Right atrium auricular region (tissue), 2 donors: ENCODE results near the gene BCAS1. TPM values are rescaled to one million over a fixed set of nuclear protein-coding genes. Genes with fewer than 3 reads are reported as not detected.

Experiments
- DNase-seq: peaks from one replicate; pipeline ENCODE4 v3.0.0-alpha.2; 2019; ENCODE audit warnings: low spot score
- H3K27ac ChIP-seq, 2 donors: fragments of 200-600 bp; sonication (generic); 1 replicate in 1 of 2; 2 replicates in 1 of 2; pipeline ENCODE4 v1.5.1; 2016 to 2019
- H3K27me3 ChIP-seq, 2 donors: fragments of 200-600 bp; sonication (generic); one replicate each; pipeline versions ENCODE4 v1.5.1 to v1.6.0; 2017 to 2019
- H3K36me3 ChIP-seq: fragments of 200-600 bp; sonication (generic); one replicate; pipeline ENCODE4 v1.5.1; 2016
- H3K4me1 ChIP-seq, 2 donors: fragments of 200-600 bp; sonication (generic); one replicate each; pipeline versions ENCODE4 v1.5.1 to v1.6.0; 2017 to 2019
- H3K4me3 ChIP-seq, 2 donors: fragments of 200-600 bp; sonication (generic); 1 replicate in 1 of 2; 2 replicates in 1 of 2; pipeline ENCODE4 v1.5.1; 2017 to 2019; ENCODE audit warnings: mild to moderate bottlenecking in 1 of 2, moderate library complexity in 1 of 2
- H3K9me3 ChIP-seq, 2 donors: fragments of 200-600 bp; sonication (generic); one replicate each; pipeline ENCODE4 v1.5.1; 2019
- total RNA-seq, 2 donors: library from RNA; depleted of rRNA; stranded (reverse); fragments of >200 nt; gene quantifications; one replicate each; pipeline ENCODE4 v1.1.0, GENCODE V29; 2016
- TF ChIP-seq, protein P1 (sequence below), 2 donors: fragments of 200-600 bp; sonication (generic); IDR thresholded peaks; one replicate each; pipeline ENCODE4 v1.5.1; 2019; ENCODE audit warnings: antibody characterized with exemption in 2 of 2

The BCAS1 gene
- total RNA-seq, 2 donors from 2014 or later = not detected

DNA sequence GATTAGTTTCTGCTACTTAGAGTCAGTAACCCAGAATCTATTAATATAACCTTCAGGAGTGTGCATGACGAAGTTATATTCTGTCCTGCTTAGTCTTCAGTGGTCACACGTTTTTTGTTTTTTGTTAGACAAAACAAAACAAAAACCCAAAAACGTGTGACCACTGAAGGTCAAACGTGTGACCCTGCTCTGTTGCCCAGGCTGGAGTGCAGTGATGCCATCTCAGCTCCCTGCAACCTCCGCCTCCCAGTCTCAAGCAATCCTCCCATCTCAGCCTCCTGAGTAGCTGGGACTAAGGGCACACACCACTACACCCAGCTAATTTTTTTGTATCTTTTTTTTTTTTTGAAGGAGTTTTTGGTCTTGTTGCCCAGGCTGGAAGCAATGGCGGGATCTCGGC, 142.4 kb downstream of the BCAS1 start:
- no peak overlapping the region for H3K4me3 ChIP-seq
- TF ChIP-seq, protein P1, sequence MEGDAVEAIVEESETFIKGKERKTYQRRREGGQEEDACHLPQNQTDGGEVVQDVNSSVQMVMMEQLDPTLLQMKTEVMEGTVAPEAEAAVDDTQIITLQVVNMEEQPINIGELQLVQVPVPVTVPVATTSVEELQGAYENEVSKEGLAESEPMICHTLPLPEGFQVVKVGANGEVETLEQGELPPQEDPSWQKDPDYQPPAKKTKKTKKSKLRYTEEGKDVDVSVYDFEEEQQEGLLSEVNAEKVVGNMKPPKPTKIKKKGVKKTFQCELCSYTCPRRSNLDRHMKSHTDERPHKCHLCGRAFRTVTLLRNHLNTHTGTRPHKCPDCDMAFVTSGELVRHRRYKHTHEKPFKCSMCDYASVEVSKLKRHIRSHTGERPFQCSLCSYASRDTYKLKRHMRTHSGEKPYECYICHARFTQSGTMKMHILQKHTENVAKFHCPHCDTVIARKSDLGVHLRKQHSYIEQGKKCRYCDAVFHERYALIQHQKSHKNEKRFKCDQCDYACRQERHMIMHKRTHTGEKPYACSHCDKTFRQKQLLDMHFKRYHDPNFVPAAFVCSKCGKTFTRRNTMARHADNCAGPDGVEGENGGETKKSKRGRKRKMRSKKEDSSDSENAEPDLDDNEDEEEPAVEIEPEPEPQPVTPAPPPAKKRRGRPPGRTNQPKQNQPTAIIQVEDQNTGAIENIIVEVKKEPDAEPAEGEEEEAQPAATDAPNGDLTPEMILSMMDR (IDR thresholded peaks at IDR 0.05) = no peak
- H3K27ac ChIP-seq = no peak overlapping the region
- DNase-seq = no peak
- H3K27me3 ChIP-seq = no peaks in the 10 kb centered on the region
- H3K9me3 ChIP-seq = no peaks in the 10 kb centered on the region
- no peaks in the 10 kb centered on the region for H3K36me3 ChIP-seq
- peaks cover 0 to 20% of the 10 kb centered on the region in 2 donors for H3K4me1 ChIP-seq

DNA sequence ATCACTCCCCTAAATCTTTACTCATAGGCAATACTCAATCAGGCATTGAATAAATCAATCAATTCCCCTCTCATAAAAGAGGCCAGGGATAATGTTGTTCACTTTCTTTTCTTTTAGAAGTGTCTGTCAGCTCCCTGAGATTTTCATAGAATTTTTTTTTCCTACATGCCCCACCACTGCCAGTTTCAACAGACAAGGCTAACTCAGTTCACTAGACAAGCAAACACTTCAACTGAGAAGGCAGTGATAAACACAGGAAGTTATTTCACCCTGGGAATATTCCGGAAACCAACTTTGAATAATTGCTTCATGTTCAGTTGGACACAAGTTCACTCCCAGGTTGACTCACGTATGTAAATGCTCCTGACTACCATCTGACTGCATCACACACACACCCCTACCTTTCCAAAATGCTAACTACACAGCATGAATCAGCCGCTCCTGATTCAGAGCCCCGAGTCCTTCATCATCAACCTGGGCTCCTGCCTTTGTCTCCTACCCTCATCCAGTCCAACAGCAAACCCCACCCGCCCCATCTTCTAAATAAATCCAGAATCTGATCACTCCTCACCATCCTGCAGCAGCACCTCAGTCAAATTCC, 143.9 kb downstream of the BCAS1 start:
- peaks cover 0 to 29% of the 10 kb centered on the region in 2 donors for H3K4me1 ChIP-seq
- no peaks in the 10 kb centered on the region for H3K27me3 ChIP-seq
- peak overlapping the region in 1 of 2 donors; percentile 33 for H3K27ac ChIP-seq
- no peaks in the 10 kb centered on the region for H3K36me3 ChIP-seq
- DNase-seq = peak; percentile 63
- H3K4me3 ChIP-seq = no peak overlapping the region
- H3K9me3 ChIP-seq = no peaks in the 10 kb centered on the region
- TF ChIP-seq, protein P1 (IDR thresholded peaks at IDR 0.05) = no peak

DNA sequence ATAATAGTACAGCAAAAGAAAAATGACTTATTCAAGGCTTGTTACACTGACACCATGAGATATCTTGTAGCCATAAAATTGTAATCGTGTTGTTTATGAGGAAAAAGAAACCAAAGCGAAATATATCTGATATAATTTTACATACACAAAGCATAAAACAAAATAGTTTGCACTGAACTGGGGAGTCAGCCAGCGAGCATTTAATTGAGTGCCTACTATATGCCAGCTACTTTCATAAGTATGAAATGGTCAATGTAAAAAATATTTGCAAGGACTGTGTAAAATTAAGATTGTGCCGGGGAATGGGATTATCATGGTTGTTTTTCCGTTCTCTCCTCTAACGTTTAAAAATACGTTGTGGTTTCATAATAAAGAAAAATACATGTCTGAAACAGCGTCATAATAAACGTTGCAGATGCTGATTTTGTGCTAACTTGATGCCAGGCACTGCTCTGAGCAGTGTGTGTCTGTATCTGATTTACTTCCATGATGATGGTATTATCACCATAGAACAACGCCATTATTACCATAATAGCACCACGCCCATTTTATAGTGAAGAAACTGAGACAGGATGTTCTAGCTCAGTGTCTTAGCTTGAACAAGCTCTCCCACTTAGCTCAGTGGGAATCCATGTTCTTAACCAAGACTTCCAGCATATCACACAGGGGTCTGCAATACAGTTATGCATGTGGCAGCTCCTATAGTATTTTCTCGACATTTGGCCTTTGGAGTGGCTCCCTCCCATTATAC, 144.6 kb downstream of the BCAS1 start:
- H3K36me3 ChIP-seq = no peaks in the 10 kb centered on the region
- no peaks in the 10 kb centered on the region for H3K27me3 ChIP-seq
- no peaks in the 10 kb centered on the region for H3K9me3 ChIP-seq
- no peak overlapping the region for H3K4me3 ChIP-seq
- TF ChIP-seq, protein P1 (IDR thresholded peaks at IDR 0.05) = no peak
- H3K4me1 ChIP-seq = peaks cover 0 to 29% of the 10 kb centered on the region in 2 donors
- DNase-seq = peak; percentile 34
- peak overlapping the region in 1 of 2 donors; percentile 33 for H3K27ac ChIP-seq

DNA sequence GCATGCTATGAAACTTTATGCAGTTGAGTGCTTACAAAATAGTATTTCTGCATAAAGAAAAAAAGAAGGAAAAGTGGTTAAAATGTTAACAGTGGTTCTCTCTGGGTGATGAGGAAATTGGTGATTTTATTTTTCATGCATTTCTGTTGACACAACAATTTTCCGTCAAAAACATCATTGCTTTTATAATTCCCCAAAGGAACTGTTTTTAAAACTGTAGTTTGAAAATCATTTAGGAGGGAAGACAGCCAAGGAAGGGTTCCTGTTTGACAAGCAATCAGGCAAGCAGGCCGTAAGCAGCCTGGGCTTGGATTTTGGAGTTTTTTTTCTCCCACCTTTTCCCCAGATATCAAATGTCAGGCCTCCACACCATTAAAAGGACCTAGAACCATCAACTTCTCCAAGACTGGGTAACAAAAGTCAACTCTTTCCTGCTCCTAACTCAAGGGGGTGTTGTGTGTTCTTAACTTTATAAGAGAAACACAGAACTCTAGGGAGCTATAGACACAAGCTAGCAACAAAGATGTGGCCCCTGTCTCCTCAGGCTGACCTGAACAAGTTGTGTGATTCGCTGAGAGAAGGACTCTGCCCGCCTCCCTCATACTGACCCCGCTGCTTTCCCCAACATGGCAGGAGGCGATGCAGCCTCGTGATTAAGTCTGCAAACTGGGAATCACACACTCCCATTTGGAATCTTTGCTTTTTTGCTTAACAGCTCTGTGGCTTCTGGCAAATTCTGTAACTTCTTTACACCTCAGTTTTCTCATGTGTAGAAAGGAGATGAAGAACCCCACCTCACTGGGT, 146.6 kb downstream of the BCAS1 start:
- H3K27ac ChIP-seq = peak overlapping the region in 1 of 2 donors; percentile 60
- no peaks in the 10 kb centered on the region for H3K27me3 ChIP-seq
- no peak overlapping the region for H3K4me3 ChIP-seq
- H3K9me3 ChIP-seq = no peaks in the 10 kb centered on the region
- H3K4me1 ChIP-seq = peaks cover 0 to 29% of the 10 kb centered on the region in 2 donors
- peak; percentile 47 for DNase-seq
- H3K36me3 ChIP-seq = no peaks in the 10 kb centered on the region
- TF ChIP-seq, protein P1 (IDR thresholded peaks at IDR 0.05) = no peak

DNA sequence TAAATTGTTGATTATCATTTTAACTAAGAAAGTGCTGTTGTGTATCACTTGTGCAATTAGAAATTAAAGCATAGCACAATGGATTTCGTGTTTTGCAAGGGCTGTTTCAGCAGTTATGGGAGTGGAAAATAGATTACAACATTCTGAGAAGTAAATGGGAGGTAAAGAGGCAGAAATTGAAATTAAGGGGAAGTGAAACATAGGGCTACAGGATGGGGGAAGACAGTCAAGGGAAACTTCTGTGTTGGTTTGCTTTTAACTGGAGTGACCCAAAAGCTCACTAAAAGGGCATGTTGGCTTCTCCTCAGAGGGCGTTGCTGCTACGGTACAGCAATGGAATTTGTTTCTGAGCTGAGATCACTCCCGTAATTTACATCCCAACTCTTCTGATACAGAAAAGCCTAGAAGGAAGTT, 147.5 kb downstream of the BCAS1 start:
- no peak overlapping the region for H3K4me3 ChIP-seq
- H3K4me1 ChIP-seq = peaks cover 0 to 29% of the 10 kb centered on the region in 2 donors
- no peaks in the 10 kb centered on the region for H3K27me3 ChIP-seq
- TF ChIP-seq, protein P1 (IDR thresholded peaks at IDR 0.05) = no peak
- peak overlapping the region in 1 of 2 donors; percentile 60 for H3K27ac ChIP-seq
- DNase-seq = peak; percentile 57
- H3K36me3 ChIP-seq = no peaks in the 10 kb centered on the region
- no peaks in the 10 kb centered on the region for H3K9me3 ChIP-seq
